GM19372 (cell line): ENCODE measurements around the gene FAM168A.
"Not testable (repeated sequence)": the region's sequence is repeated elsewhere in the genome, so short reads cannot be mapped to it uniquely, and the experiment has no call there.

Experiments used
- ATAC-seq: cut with Tn5 transposase; IDR thresholded peaks from one replicate; pipeline ENCODE4 v1.9.1; 2021; ENCODE audit warnings: mild to moderate bottlenecking, low read depth, moderate library complexity; ENCODE audit not compliant: unreplicated experiment

The FAM168A gene

DNA sequence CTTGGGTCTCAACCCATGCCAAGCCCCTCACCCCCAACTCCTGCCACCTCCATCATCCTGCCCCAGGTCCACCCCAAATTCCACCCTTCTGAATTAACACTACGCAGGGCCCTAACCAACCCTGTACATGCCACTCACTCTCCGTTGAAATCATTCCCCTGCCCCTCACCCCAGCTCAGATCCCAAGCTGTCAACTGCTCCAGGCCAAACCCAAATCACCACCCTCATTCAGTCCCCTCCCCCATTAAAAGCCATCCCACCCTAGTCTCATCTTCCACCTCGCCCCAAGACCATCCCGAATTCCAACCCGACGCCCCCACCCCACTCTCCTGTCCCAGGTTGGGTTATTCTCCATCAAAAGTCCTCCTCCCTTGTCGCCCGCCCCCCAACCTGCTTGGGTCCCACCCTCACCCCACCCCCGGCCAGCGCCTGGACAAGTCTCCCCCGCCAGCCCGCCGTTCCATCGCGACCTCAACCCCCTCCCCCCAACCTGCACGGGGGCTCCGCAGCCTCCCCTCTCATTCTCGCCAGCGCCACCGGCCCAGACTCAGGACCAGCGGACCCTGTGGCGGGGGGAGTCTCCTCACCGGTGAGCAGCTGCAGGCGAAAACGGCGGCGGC lies 466 bp downstream of the FAM168A start:
- ATAC-seq, result no peak

DNA sequence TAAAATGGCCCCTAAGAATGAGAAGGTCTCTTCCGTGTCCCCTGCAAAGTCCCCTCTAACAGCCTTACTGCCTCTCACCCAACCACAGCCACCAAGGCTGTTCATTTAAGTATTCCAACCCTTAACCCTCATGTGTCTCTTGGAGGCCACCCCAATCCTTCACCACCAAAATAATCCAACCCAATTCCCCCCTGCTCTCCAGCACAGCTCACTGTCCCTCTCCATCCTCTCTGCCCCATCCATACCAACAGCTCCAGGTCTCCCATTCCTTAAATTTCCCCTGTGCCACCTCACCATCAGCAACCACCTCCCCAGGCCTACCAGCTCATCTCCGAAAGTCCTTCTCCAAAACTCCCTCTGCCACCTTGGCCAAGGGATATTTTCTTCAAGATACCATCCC lies 1.4 kb downstream of the FAM168A start:
- no peak for ATAC-seq

DNA sequence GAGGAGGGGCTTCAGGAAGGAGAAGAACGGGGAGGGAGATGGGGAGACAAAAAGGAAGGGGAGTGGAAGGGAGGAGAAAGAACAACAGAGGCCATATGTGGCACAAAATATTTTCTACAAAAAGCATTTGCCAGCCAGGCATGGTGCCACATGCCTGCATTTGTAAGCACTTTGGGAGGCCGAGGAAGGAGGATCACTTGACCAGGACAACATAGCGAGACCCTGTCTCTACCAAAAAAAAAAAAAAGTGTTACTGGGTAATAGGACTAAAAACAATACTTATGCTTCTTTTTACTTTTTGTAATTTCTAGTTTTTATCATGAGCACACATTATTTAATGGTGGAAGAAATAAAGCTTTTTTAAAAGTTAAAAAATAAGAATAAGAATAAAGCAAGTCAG lies 5.3 kb downstream of the FAM168A start:
- ATAC-seq, result no peak

- no peak for ATAC-seq
Observed at GRCh38 chr11:73591743-73592142, 6.2 kb downstream of the FAM168A start.

GRCh38 chr11:73590991-73591390 lies 6.9 kb downstream of the FAM168A start:
- no peak for ATAC-seq

DNA sequence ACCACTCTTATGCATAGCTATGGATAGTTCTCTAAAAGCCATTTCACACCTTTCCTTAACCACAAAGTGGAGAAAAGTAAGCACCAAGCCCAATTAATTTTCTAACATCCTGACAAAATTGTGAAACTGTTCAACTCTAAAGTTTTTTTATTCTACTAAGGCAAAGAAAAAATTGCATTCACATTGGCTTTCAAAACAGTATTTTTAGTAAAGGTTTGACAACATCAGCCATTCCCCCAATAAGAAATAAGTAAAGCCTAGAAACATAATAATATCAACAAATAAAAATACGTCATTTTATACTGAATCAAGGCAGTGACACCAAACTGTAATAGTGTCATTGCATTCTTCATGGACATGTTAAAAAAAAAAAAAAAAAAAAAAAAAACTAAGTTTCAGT lies 11.1 kb downstream of the FAM168A start:
- no peak for ATAC-seq

DNA sequence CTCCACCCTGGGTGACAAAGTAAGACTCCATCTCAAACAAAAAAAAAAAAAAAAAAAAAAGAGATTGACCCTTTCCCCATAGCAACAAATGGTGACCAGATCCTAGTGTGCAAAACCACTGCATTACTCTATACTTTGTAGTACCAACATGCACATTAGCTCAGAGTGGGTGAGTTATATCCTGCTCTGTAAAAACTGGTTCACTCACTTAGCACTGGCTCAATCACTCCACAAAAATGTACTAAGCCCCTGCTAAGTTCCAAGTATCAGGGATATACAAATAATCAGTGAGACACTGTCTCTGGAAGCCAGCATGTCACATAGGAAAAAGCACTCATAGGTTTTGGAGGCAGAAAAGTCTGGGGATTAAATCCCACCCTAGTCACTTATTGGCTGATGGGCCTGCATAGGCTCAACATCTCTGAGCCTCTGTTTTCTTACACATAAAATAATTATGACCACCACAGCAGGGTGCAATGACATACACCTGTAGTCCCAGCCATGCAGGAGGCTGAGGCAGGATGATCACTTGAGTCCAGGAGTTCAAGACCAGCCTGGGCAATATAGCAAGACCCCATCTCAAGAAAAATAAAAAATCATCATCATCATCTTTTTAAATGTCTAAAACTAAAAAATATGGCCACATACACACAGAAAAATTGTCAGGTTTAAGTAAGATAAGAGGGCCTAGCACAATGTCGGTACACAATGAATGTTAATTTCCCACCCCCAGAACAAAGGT lies 11.9 kb downstream of the FAM168A start:
- no peak for ATAC-seq

DNA sequence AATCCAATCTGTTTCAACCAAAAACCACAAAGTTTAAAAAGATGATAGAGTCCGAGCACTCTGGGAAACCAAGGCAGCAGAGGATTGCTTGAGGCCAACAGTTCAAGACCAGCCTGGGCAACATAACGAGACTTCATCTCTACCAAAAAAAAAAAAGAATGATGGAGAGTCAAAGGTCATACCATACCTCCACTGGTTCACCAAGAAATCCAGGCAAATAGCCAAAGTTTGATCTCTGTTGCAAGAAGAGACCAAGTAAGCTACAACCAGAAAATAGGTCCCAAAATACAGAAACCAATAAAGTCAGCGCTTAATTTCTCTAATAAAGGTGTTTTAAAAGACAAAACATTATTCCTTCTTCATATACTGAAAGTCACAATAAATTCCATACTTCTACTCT lies 13.1 kb downstream of the FAM168A start:
- ATAC-seq, result no peak

DNA sequence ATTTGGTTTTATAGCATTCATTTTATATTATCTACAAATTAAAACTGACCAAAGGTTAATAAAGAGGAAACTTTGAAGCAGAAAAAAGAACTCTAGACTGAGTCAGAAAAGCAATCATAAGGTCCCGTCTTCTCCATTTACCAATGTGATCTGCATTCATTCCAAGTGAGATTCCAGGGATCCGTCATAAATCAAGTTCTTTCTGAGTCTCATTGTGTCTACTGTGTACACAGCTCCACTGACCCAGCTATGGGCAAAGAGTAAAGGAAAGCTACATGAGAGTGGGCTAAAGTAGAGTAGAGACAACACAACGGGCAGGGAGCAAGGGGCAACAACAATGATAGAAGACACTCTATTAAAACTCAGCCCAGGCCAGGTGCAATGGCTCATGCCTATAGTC lies 15.3 kb downstream of the FAM168A start:
- ATAC-seq, result no peak

DNA sequence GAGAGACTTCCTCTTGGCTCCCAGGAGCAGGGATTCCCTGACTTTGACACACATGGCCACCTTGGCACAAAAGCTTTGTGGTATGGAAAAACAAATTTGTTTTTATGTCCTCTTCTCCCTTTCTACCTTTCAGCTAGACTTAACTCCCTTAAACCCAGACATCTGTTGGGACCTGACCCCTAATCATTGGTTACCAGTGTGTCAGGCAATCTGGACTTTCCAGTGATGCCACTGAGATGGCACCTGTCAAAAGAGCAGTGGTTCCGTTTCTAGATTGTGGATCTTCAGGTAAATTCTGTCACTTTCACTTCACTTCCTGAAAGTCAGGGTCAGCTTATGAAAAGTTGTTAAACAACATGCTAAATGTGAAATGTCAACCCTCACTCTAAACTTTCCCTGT lies 17.2 kb downstream of the FAM168A start:
- not testable (repeated sequence) for ATAC-seq

- no peak for ATAC-seq
Observed at GRCh38 chr11:73579641-73580434, 18.1 kb downstream of the FAM168A start.

DNA sequence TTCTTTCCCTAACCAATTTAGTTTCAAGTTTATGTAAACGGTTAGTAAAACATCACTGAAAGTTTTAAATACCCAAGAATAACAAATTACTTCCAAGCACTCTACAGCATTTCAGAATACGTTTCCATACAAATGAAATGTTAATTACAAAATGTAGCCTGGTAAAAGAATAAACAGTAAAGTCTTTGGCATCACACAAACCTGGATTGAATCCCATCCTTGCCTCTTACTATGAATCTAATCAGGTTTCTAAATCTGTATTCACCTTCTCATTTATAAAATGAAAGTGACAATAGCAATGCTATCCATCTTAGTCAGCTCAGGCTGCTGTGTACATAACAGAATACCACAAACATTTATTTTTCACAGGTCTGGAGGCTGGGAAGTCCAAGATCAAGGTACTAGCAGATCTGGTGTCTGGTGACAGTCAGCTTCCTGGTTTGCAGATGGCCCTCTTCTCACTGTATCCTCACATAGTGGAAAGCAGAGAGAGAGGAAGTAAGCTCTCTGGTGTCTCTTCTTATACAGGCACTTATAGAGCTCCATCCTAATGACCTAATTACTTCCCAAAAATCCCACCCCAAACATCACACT lies 19.2 kb downstream of the FAM168A start:
- no peak for ATAC-seq

DNA sequence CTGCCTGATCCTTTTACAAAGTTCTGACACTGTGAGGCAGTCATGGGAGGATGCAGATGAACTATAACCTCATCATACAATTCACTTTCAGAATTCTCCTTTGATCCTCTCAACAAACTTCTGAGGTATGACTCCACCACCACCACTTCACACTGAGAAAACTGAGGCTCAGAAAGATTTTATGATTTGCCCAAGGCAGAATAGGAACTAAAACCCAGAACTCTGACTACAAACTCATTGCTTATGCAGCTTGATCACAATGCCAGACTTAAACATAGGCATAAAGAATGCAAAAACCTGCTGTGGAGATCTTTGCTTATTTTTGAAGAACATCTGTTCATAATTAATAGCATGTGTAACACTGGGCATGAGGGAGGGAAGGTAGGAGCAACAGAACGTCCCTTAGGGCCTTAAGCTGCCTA lies 20.4 kb downstream of the FAM168A start:
- no peak for ATAC-seq

GRCh38 chr11:73576185-73576614 lies 21.7 kb downstream of the FAM168A start:
- ATAC-seq, result no peak

- not testable (repeated sequence) for ATAC-seq
Observed at GRCh38 chr11:73571982-73572381, 25.9 kb downstream of the FAM168A start.

- no peak for ATAC-seq
Observed at GRCh38 chr11:73570415-73571114, 27.3 kb downstream of the FAM168A start.

GRCh38 chr11:73566977-73567755 lies 30.7 kb downstream of the FAM168A start:
- no peak for ATAC-seq

- ATAC-seq, result no peak
Observed at GRCh38 chr11:73566422-73566821, 31.5 kb downstream of the FAM168A start.

DNA sequence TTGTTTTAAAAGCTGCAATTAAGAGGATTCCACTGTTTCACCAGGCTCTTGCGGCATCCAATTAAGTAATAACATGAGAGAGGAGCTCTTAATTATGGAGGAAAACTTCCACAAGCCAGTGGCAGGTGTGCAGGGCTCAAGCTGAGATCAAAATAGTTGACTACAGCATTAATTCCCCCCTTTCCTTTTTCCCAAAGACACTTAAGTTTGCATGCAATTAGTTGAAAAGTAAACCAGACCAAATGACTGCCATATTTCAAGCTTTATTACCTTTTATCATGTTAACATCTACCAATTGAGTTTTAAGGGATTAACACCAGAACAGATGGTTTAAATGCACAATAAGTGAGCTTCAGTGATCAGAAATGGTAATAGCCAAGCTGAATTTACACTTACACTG lies 32.1 kb downstream of the FAM168A start:
- ATAC-seq, result no peak

DNA sequence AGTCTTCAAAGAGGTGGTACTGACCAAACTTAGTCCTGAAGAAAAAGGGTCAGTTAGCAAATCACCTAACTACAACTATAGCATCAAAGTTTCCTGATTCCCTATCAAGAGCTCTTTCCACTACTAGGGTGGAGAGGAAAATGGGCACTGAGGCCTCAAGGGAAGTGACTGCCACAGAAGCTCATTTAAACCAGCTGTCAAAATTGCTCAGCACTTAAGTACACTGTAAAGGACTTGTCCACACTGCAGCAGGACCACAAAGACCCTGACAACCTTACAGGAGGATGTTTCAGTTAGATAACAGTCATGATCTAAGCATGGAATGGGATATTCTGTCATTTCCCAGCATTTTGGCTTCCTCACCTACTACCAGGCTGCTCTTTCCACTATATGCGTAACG lies 33.0 kb downstream of the FAM168A start:
- ATAC-seq, result no peak
